Stimulated activated CD4-positive, alpha-beta T cell treated with anti-CD3 and anti-CD28 coated beads, Interleukin-1b, Interleukin-23, amount 100 ng/mL, for 1 hour (primary cell): ENCODE data around the gene PPAN.

ENCODE experiments used
- DNase-seq, 2 donors: peaks; one replicate each; pipeline ENCODE4 v3.0.0-alpha.2; 2020; ENCODE audit warnings: low read depth in 2 of 2

Gene PPAN

DNA sequence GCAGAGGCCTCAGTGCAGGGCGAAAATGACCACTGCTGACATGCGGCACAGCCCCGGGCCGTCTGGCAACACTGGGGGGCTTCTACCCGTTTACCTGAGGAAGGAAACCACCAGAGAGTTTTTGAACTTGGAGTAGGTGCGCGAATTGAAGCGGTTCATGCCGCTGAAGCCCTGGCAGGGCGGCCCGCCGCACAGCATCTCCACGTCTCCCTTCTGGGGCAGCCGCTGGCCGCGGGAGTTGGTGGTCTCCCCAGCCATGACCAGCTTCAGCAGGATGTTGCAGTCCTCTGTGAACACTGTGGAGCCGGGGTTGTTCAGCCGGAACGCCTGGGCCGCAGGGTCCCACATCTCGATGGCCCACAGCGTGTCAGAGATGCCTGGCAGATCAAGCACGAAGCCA, 33.8 kb downstream of the PPAN start:
- no peak for DNase-seq

DNA sequence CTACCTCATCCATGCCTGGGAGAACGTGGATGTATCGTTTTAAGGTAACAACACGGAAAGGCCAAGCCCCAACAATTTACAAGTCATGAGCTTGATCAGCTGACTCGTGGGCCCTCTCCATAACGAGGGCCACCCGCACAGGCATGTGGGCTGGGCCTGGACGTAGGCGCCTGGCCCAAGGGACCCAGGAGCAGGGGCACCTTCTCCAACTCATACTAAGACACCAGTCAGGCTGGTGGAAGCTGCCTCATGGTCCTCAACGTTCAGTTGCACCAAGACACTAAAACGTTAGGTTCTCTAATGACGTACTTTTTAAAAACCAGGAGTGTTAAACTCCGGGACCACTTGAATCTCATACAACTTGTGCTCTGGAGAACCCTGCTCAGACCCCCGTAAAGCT, 35.3 kb downstream of the PPAN start:
- no peak for DNase-seq

DNA sequence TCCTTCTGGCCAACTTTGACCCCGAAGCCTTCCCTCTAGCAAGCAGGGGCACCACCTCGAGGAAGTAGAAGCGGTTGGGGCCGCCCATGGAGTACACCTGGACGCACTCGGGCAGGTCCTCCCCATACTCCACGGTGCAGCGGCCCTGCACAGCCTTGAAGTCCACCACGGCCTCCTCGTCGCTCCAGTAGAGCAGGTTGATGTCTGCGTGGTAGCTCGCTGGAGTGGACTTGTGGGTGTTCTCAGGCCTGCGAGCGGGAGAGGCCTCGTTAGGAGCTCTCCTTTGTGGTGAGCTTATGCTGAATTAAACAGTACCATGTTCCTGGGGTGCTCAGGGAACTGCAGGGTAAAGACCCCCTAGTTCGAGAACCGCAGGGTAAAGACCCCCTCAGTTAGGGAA, 35.8 kb downstream of the PPAN start:
- no peak for DNase-seq

DNA sequence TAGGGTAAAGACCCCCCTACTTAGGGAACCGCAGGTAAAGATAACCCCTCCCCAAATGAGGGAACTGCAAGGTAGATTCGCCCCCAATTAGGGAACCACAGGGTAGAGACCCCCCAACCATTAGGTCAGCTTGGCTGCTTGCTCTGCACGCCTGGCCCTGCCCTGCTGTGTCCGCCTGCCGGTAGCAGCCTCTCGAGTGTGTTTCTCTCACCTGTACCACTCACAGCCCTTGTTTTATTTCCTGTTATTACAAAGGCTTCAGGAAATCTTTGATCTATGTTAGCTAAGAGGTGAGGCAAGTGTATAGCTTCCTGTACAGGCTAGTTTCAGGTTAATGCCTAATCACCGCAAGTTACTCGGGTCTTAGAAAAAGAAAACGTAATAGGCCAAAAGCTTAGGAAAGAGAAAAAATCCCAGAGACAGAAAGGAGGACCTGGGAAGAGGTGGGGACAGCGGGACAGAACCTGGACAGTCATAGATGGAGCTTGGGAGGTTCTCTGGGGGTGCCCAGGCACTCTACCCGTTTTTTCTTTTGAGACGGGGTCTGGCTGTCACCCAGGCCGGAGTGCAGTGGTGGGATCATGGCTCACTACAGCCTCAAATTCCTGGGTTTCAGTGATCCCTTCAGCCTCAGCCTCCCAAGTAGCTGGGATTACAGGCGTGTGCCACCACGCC, 36.7 kb downstream of the PPAN start:
- DNase-seq = no peak

DNA sequence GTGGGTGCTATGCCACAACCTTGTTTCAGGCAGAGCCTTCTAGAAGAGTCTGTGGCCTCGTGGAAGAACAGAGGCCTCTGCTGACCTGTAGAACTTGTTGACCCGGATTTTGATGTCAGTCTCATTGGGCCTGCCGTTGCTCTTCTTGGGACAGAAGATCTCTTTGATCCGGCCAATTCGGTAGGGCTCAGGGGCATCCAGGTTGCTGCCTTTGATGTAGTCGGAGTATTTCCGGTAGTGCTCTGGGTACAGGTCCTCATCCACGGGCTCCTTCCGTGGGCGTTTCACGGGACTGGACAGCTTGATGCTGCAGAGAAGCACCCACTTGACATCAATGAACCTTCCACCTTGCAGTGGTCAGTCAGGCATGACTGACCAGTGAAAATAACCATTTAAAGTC, 37.5 kb downstream of the PPAN start:
- no peak for DNase-seq

DNA sequence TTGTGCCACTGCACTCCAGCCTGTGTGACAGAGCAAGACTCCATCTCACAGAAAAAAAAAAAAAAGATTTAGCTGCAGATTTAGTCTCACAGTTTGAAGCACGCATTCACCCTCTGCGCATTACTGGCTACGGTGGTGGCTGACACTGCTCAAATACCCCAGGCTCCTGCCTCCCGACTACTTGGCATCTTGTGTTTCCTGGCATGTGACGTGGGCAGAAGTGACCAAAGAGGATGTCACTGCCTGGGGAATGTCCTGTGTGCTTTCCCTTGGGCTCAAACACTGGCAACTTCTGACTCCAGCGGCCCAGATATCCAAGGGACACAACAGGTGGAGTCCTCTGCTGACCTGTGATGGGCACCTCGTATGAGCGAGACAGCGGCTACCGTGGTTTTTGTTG, 38.2 kb downstream of the PPAN start:
- DNase-seq = no peak

DNA sequence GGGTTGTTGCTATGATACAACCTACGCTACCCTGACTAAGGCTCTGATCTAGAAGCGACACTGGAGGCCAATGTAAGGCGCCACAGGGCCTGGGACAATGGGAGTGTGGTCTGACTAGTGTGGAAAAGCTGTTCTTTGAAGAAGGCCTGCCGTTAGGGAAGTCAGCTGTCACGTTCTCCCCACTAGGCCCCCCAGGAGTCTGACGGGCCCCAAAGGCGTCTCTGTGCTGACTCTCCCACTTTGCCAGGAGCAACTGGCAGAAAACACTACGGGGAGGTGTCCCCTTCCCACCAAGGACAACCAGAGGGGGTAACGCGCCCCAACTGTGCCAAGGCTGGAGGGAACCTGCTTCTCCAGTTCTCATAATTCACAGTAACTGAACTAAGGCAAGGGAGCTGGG, 38.9 kb downstream of the PPAN start:
- no peak for DNase-seq

DNA sequence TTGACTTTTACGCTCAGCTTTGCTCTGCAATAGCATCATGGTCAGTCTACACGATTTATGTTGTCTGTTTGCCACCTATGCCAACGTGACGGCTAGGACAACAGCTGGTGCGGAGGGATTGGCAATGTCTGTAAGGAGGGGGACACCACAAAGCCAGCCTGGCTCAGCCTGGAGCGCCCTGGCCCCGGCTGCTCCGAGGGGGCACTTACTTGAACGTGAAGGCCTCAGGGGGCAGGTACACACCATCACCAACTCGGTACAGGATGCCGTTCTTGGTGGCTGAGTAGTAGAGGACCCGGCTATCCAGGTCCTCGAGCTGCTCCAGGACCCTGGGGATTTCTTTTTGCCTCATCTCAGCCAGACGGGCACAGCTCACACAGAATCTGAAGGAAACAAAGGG, 40.0 kb downstream of the PPAN start:
- no peak for DNase-seq

DNA sequence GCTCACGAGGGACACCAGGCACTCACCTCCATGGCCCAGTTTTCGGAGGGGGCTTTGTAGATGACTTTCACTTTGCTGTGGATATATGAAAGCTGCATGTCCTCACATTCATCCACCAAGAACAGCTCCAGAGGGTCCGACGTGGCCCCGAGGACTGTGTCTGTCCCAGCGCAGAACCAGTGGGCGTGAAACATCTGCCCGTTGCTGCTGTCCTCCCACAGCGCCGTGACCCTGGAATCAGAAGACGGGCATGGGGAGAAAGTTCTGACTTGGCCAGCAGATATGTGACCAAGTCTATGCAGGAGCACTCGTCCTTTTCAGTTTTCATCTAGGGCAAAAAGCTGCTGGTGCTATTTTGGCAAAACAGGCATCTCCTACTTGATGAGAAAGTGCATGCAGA, 43.3 kb downstream of the PPAN start:
- DNase-seq = no peak

DNA sequence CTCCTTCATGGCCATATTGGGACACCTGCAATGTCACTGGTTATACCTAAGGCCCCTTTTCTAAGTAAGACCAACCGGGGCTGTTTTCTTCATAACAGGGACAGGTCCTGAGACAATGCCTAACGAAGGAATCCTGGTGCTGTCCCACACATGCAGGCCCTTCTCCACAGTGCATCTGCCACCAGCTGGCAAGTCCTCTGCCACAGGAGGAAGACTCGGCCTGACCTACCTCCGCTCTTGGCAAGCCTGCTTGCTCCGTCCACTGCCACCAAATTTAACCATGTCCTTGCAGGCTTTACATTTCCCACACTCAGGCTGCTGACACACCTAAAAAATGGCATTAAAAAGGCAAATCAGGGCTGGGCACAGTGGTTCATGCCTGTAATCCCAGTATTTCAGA, 45.4 kb downstream of the PPAN start:
- DNase-seq = no peak

DNA sequence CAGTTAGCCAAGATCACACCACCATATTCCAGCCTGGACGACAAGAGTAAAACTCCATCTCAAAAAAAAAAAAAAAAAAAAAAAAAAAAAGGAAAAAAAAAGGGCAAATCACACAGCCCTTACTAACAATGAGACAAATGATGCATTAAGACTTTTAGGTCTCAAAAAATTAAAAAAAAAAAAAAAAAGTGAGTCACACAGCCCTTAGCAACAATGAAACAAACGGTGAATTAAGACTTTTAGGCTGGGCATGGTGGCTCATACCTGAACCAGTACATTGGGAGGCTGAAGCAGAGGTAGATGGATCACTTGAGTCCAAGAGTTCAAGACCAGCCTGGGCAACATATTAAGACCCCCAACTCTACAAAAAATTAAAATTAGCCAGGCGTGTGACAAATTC, 45.9 kb downstream of the PPAN start:
- no peak for DNase-seq

DNA sequence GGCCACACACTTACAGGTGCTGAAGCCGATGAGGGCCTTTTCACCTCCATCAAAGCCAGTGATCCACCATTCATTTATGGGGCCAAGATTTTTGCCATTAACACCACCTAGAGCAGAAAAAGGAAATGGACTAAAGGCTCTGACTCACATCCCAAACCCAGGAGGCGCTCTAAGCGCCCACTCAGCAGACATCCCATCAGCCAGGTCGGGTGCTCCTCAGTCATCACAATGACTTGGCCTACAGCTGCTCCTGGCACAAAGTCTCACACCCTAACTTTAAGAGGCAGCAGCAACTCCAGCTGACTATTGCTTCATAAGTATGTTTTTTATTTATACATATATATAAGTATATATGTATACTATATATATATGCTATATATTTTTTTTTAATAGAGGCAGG, 49.7 kb downstream of the PPAN start:
- no peak for DNase-seq

DNA sequence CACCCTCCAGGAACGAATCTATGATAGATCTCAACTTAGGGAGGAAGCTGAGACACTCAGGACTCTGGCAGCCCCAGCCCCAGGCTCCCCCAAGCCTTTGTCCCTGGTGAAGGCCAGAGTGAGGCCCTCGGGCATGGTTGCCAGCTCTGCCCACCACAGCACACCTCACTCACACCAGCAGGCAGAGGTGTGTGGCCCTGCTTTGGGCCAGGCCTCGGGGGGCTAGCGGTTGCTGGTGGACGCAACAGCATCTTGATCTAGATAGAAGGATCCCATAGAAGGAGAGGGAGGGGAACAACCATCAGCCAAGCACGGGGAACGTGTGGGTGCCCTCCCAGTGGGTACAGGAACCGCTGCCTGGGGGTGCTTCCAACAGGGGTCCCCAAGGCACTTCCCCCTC, 51.9 kb downstream of the PPAN start:
- no peak for DNase-seq

DNA sequence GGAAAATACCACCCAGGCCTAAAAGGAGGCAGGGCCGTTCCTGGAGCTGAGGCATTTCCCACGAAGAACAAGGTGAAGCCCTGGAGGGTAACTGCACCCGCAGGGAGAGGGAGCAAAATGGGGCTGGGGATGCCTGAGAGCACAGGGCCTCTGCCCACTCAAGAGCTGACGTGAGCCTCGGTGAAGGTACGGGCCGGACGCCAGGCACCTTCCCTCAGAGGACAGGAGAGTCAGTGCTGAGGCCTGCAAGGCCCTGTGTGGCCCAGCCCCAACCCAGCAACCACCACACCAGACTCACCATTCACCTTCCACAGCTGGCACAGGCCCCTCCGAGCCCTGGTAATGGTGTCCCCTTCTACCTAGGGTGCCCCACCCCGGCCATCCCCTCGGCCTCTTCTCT, 52.3 kb downstream of the PPAN start:
- DNase-seq = no peak

DNA sequence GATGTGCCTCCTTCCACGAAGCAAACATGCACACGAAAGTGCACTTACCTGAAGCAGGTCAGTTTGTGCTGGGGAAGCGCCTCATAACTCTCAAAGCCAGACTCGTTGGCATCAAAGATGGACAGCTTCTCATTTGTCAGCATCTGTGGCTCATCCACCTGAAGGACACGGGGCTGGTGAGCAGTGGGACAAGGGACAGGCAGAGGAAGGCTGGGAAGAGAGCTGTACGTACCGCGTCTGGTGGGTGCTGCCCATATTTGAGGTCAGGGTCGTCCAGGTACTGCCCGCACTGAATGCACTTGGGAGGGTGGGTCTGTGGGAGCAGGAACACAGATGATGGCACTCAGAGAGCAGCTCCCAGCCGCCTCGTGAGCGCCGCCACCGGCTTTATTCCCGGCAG, 53.4 kb downstream of the PPAN start:
- no peak for DNase-seq
